HEK293T (cell line): Measurements from ENCODE around the gene RGS7.

Source experiments
- LEF1 ChIP-seq: fragments of 450-650 bp; IDR thresholded peaks from 2 replicates; pipeline ENCODE4 v1.6.1; 2017; ENCODE audit warnings: mild to moderate bottlenecking, borderline replicate concordance
- SP1 ChIP-seq: fragments of 450-650 bp; IDR thresholded peaks from 2 replicates; pipeline ENCODE4 v1.6.1; 2017

DNA sequence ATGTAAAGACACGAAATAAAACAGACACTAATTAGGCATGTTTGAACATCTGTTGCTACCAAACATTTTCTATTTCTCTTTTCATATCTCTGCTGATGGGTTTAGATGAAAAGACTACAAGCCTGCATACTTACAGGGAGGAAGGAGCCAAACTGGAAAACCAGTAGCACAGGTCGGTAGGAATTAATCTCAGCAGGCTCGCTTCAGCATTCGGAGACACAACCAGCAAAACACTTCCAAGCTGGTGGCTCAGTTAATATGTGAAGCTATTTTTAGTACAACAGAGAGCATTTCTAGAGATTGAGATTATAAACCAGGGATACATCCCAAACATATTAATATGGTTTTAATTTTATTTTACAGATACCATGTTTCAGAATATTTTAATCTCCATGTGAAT, 444.2 kb downstream of the RGS7 start:
- TF ChIP-seq SP1, result no peak
- no peak for TF ChIP-seq LEF1
